RCC 7860 (cell line): ENCODE measurements around the gene USP35.

Experiments
- DNase-seq: peaks from one replicate; pipeline ENCODE4 v3.0.0-alpha.2; 2015; ENCODE audit warnings: low spot score
- FAIRE-seq: peaks from 2 replicates; lab custom pipeline; 2012; peaks lifted over from hg19 to GRCh38; lab: Jason Lieb, UNC

Gene USP35

GRCh38 chr11:78261828-78262227, 73.1 kb downstream of the USP35 start:
- DNase-seq (no peak), FAIRE-seq (no peak)

GRCh38 chr11:78262238-78262637, 73.5 kb downstream of the USP35 start:
- DNase-seq: no peak
- no peak for FAIRE-seq

GRCh38 chr11:78262691-78263090, 74.0 kb downstream of the USP35 start:
- no peak for DNase-seq
- no peak for FAIRE-seq
